OCI-LY7 (cell line): ENCODE data around the gene SCYGR5. TPM values are rescaled to one million over a fixed set of nuclear protein-coding genes. Genes with fewer than 3 reads are reported as not detected.

Source experiments
- BruUV-seq: library from RNA; stranded (reverse); fragments of 400-500 nt; replicated peaks from 2 replicates; lab custom pipeline; 2021; lab: Mats Ljungman, UMichigan
- CTCF ChIA-PET: fragments of 300-600 bp; sonication (Branson Sonifier 250); formaldehyde crosslinking; loops from one replicate; lab custom pipeline; 2022; ENCODE audit warnings: antibody characterized with exemption; ENCODE audit not compliant: unreplicated experiment; lab: Charles Lee
- POLR2A ChIA-PET: fragments of 300-600 bp; sonication (Branson Sonifier 250); formaldehyde crosslinking; loops from one replicate; lab custom pipeline; 2022; ENCODE audit warnings: antibody characterized with exemption; lab: Charles Lee
- DNase-seq: peaks from one replicate; pipeline ENCODE4 v3.0.0-alpha.2; 2015; ENCODE audit warnings: low spot score
- H2AFZ ChIP-seq: fragments of 200-600 bp; sonication (generic), shearing (Covaris generic); 2 replicates; pipeline ENCODE4 v1.6.1; 2014; ENCODE audit warnings: mild to moderate bottlenecking, antibody characterized with exemption, low read length, moderate library complexity
- H3K27ac ChIP-seq: fragments of 200-600 bp; sonication (generic); 2 replicates; pipeline ENCODE4 v1.5.1; 2014; ENCODE audit warnings: mixed run types, low read depth, mild to moderate bottlenecking, moderate library complexity, low read length, inconsistent platforms; ENCODE audit not compliant: poor library complexity, severe bottlenecking
- H3K36me3 ChIP-seq: fragments of 200-600 bp; sonication (generic); 2 replicates; pipeline ENCODE4 v1.6.1; 2014; ENCODE audit warnings: mild to moderate bottlenecking, antibody characterized with exemption, low read length, moderate library complexity, mixed read lengths; ENCODE audit not compliant: insufficient read depth
- H3K4me1 ChIP-seq: fragments of 200-600 bp; sonication (generic); 2 replicates; pipeline ENCODE4 v1.5.1; 2014; ENCODE audit warnings: mild to moderate bottlenecking, low read length; ENCODE audit not compliant: insufficient read depth, poor library complexity, severe bottlenecking
- H3K4me2 ChIP-seq: fragments of 200-600 bp; sonication (generic); 2 replicates; pipeline ENCODE4 v1.6.1; 2014; ENCODE audit warnings: mild to moderate bottlenecking, low read length
- H3K4me3 ChIP-seq: fragments of 200-600 bp; sonication (generic); 2 replicates; pipeline ENCODE4 v1.5.1; 2014; ENCODE audit warnings: mild to moderate bottlenecking, low read depth, low read length; ENCODE audit not compliant: poor library complexity, severe bottlenecking
- H3K79me2 ChIP-seq: fragments of 200-600 bp; sonication (generic); 2 replicates; pipeline ENCODE4 v1.6.1; 2016; ENCODE audit warnings: low read depth, mild to moderate bottlenecking, low read length, moderate library complexity, mixed read lengths; ENCODE audit not compliant: insufficient read depth
- H3K9me2 ChIP-seq: fragments of 200-600 bp; sonication (generic); 2 replicates; pipeline ENCODE4 v1.6.1; 2016; ENCODE audit warnings: mild to moderate bottlenecking, low read length, mixed read lengths; ENCODE audit not compliant: insufficient read depth
- H3K9me3 ChIP-seq: fragments of 200-600 bp; sonication (generic); 2 replicates; pipeline ENCODE4 v1.6.1; 2014; ENCODE audit warnings: mild to moderate bottlenecking, mixed run types, low read length, mixed read lengths
- H4K20me1 ChIP-seq: fragments of 200-600 bp; sonication (generic); 2 replicates; pipeline ENCODE4 v1.6.1; 2014; ENCODE audit warnings: mild to moderate bottlenecking, antibody characterized with exemption, low read length, moderate library complexity, mixed read lengths; ENCODE audit not compliant: insufficient read depth
- EZH2phosphoT487 ChIP-seq: fragments of 200-600 bp; sonication (generic); IDR thresholded peaks from 2 replicates; pipeline ENCODE4 v1.6.1; 2018; ENCODE audit warnings: low read depth, borderline replicate concordance, mild to moderate bottlenecking, mixed run types, antibody characterized with exemption, low read length, moderate library complexity, mixed read lengths
- intact Hi-C: fragments of 100-400 bp; cut with micrococcal nuclease; formaldehyde crosslinking; loops from one replicate; pipeline ENCODE4 v1.10.0; 2022; ENCODE audit not compliant: unreplicated experiment
- total RNA-seq, 2 experiments: library from RNA; depleted of rRNA in 1 of 2; stranded (reverse); fragments of >200 nt in 1 of 2; shearing (Covaris generic) in 1 of 2; gene quantifications; 2 replicates each; pipeline ENCODE4 v1.2.3, GENCODE V29; 2014 to 2022
- TF ChIP-seq, protein P1 (sequence below): fragments of 200-600 bp; sonication (generic); conservative IDR thresholded peaks from 2 replicates; pipeline ENCODE4 v1.5.1; 2014; ENCODE audit warnings: mild to moderate bottlenecking, antibody characterized with exemption, low read length, moderate library complexity, mixed read lengths

SCYGR5 gene
- total RNA-seq, 2 experiments from 2014 or later, result not detected

DNA sequence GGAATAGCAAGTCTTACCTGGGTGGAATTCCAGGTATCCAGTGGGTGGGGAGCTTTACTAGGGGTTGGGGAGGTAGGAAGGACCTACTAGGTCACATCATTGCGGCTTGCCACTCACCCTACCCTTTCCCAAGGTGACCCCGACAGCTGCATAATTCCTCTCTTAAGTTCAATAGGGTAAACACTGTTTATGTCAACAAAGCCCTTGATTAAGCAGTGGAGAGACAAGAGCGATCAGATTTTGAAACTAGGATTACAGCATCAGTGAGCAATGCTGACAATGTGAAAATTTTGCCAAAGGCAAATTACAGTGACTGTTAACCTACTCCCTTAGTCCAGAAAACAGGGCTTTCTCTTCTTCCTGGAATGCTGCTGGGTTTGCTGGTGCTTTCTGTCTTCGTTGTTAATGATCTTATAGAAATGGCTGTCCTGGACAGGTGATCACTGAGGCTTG is 36.7 kb downstream of the SCYGR5 start:
- Histone ChIP-seq H3K36me3 (no peaks in the 10 kb centered on the region), H2AFZ (no peak overlapping the region), H3K79me2 (no peaks in the 10 kb centered on the region), H3K9me2 (no peaks in the 10 kb centered on the region), H3K4me2 (no peak overlapping the region), H3K9me3 (no peaks in the 10 kb centered on the region), H3K27ac (no peak overlapping the region), H3K4me1 (no peaks in the 10 kb centered on the region), H4K20me1 (no peaks in the 10 kb centered on the region), H3K4me3 (no peak overlapping the region)
- no peak for TF ChIP-seq EZH2phosphoT487
- TF ChIP-seq, protein P1, sequence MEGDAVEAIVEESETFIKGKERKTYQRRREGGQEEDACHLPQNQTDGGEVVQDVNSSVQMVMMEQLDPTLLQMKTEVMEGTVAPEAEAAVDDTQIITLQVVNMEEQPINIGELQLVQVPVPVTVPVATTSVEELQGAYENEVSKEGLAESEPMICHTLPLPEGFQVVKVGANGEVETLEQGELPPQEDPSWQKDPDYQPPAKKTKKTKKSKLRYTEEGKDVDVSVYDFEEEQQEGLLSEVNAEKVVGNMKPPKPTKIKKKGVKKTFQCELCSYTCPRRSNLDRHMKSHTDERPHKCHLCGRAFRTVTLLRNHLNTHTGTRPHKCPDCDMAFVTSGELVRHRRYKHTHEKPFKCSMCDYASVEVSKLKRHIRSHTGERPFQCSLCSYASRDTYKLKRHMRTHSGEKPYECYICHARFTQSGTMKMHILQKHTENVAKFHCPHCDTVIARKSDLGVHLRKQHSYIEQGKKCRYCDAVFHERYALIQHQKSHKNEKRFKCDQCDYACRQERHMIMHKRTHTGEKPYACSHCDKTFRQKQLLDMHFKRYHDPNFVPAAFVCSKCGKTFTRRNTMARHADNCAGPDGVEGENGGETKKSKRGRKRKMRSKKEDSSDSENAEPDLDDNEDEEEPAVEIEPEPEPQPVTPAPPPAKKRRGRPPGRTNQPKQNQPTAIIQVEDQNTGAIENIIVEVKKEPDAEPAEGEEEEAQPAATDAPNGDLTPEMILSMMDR, result no peak
- BruUV-seq, result no TSS peak
- intact Hi-C loops, result no loop called here
- POLR2A ChIA-PET, result no interaction called here
- CTCF ChIA-PET, result no interaction called here
- no peak for DNase-seq

DNA sequence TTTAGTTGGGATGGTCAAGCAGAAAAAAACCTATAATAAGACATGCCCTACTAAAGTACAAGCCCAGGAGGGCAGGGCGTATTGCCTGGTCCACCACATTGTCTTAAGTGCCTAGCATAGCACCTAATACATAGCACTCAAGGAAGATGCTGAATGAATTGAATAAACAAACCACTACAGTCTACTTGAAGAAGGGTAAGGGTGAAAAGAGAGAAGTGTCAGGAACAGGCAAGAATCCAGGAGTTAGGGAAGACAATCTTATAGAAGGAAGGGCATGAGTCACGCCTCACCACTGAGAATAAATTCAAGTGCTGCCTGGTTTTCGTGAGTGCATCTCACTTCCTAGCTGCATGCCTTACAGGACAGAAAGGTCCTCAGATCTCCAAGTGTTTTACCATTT is 37.4 kb downstream of the SCYGR5 start:
- Histone ChIP-seq H3K9me2 (no peaks in the 10 kb centered on the region), H2AFZ (no peak overlapping the region), H3K9me3 (no peaks in the 10 kb centered on the region), H4K20me1 (no peaks in the 10 kb centered on the region), H3K79me2 (no peaks in the 10 kb centered on the region), H3K4me2 (no peak overlapping the region), H3K36me3 (no peaks in the 10 kb centered on the region), H3K27ac (no peak overlapping the region), H3K4me3 (no peak overlapping the region), H3K4me1 (no peaks in the 10 kb centered on the region)
- TF ChIP-seq, protein P1, result no peak
- no peak for TF ChIP-seq EZH2phosphoT487
- CTCF ChIA-PET, result no interaction called here
- intact Hi-C loops, result no loop called here
- POLR2A ChIA-PET, result no interaction called here
- DNase-seq, result no peak
- no TSS peak for BruUV-seq

DNA sequence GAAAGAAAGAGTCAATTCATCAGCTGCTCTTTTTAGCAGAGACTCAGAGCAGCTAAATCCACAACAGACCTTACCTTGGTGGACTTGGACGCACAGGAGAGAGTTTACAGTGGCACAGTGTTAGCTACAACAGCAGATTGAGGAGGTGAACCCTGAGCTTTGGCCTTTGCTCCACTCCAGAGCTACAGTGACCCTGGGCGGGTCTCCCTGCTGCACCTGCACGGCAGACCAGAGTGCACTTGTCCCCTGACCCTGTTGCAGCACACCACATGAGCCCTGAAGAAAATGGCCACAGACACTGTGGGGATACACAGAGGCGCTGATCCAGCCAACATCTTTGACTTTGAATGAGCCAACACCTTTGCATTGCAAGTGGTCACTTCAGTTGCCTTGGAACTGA is 40.3 kb downstream of the SCYGR5 start:
- intact Hi-C loops, result no loop called here
- no peak overlapping the region for H2AFZ ChIP-seq
- no peak overlapping the region for H3K27ac ChIP-seq

More for the DNA sequence above, 40.3 kb downstream of the SCYGR5 start:
- no peak overlapping the region for H3K4me3 ChIP-seq
- ChIA-PET CTCF (no interaction called here), POLR2A (interaction anchor here (0.7 kb wide), 1 partner anchor 20 kb away, joined by 3 read pairs; no protein-coding TSS in a partner anchor)
- no peaks in the 10 kb centered on the region for H3K79me2 ChIP-seq
- TF ChIP-seq, protein P1, result no peak
- TF ChIP-seq EZH2phosphoT487, result no peak
- no peaks in the 10 kb centered on the region for H3K36me3 ChIP-seq
- H3K4me2 ChIP-seq, result no peak overlapping the region
- BruUV-seq, result no TSS peak
- no peak for DNase-seq
- H3K4me1 ChIP-seq, result no peaks in the 10 kb centered on the region
- no peaks in the 10 kb centered on the region for H3K9me3 ChIP-seq
- H4K20me1 ChIP-seq, result no peaks in the 10 kb centered on the region
- H3K9me2 ChIP-seq, result no peaks in the 10 kb centered on the region
